ENCODE data around the gene TP53INP2. TPM values are rescaled to one million over a fixed set of nuclear protein-coding genes. Genes with fewer than 3 reads are reported as not detected.
"Not testable (repeated sequence)": the region's sequence is repeated elsewhere in the genome, so short reads cannot be mapped to it uniquely, and the experiment has no call there.

TP53INP2 gene
- total RNA-seq, 8 experiments from 2014 or later: 3.7 to 15.3 (median 11.0) TPM

DNA sequence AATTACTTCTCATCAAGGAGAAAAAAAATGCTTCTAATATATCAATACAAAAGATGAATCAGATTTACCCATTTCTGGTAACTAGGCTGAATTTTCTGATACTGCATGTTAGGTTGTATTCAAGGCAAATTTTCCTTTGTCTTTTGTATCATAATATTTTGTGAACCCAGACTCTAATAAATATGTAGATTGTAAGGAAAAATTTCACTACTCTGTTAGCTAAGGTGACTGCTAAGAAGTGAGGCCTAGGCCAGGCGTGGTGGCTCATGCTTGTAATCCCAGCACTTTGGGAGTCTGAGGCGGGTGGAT is 12.7 kb downstream of the TP53INP2 start:
- Histone ChIP-seq H3K4me3 (no peak overlapping the region), H3K4me1 (replicated peaks in 1 of 2) (peaks cover 0 to 6% of the 10 kb centered on the region in 2 donors), H3K27ac (no peak overlapping the region)
- 93 to 100% (median 100%) methylated on average over 1 to 2 of the region's 2 CpGs; no CpG with 5 or more reads in 6 of the 10 experiments for WGBS, 10 experiments
- ATAC-seq (replicated peaks in 6 of 8): no peak
- in situ Hi-C loops (cut with MboI; ENCODE audit: low pct_unique_long_range_greater_than_20kb in 2 of 9, low sequenced_read_pairs in 9 of 9, unreplicated experiment in 9 of 9): loop anchor here in 2 of 9 experiments (25.0 kb wide), 2 partner anchors 180 to 405 kb away; partner anchors contain the start of gene AHCY (in 1 of the 2)

DNA sequence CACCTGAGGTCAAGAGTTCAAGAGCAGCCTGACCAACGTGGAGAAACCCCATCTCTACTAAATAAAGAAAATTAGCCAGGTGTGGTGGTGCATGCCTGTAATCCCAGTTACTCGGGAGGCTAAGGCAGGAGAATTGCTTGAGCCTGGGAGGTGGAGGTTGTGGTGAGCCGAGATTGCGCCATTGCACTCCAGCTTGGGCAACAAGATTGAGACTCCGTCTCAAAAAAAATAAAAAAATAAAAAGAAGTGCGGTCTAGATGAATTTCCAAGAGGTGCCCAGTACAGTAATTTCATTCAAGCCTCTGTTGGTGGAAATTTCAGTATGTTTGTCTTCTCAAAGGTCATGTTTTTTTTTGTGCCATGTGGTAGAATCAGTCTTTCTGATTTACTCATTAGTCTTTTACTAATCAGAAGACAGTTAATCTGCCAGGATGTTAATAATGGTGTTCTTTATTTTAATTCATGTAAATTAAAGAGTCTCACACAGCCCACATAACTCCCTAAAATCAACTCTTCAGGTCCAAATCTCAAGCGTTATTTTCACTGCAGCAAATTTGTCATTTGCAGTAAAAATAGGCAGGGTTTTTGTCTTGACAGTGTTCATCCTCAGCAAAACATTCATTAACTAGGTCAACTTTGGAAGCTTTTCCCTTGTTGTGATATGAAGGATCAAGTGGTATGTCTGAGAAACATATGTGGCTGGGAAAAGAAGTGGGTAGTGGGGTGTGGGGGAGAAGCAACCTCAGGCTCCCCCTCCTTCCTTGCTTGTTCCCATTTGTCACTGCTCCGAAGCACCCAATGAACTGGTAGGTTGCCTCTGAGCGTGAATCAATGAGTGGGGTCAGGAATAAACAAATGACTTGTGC is 13.3 kb downstream of the TP53INP2 start:
- Histone ChIP-seq H3K27ac (no peak overlapping the region), H3K4me1 (replicated peaks in 1 of 2) (peaks cover 0 to 6% of the 10 kb centered on the region in 2 donors), H3K4me3 (no peak overlapping the region)
- in situ Hi-C loops (cut with MboI; ENCODE audit: low pct_unique_long_range_greater_than_20kb in 2 of 9, low sequenced_read_pairs in 9 of 9, unreplicated experiment in 9 of 9): loop anchor here in 2 of 9 experiments (25.0 kb wide), 2 partner anchors 180 to 405 kb away; partner anchors contain the start of gene AHCY (in 1 of the 2)
- no peak for ATAC-seq (replicated peaks in 6 of 8)
- WGBS, 10 experiments: 79 to 100% (median 95%) methylated on average over 1 to 9 of the region's 9 CpGs

DNA sequence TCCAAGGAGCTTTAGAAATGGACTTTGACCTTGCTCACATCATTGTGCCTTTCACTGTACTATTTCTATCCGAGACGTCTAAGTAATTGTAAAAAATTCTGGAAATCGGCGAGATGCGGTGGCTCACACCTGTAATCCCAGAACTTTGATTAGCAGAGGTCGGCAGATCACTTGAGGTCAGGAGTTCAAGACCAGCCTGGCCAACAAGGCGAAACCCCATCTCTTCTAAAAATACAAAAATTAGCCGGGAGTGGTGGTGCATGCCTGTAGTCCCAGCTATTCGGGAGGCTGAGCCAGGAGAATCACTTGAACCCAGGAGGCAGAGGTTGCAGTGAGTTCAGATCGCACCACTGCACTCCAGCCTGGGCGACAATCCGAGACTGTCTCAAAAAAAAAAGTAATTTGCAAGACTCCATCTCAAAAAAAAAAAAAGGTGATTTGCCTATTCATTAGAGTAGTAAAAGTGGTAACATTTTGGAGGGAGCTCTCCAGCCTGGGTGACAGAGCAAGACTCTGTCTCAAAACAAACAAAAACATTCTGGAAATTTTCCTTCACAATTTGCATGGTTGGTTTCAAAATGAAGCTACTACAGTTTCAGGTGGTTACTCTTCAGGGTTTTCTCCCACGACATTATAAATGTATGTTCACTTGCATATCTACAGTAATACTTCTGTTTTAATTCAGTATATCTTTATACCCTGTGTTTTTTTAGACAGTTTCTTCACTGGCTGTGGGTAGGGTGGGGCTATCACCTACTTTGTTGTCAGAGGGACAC is 15.3 kb downstream of the TP53INP2 start:
- ATAC-seq (replicated peaks in 6 of 8); H3K27ac ChIP-seq; H3K4me1 ChIP-seq (replicated peaks in 1 of 2); H3K4me3 ChIP-seq: not testable (repeated sequence)
- in situ Hi-C loops (cut with MboI; ENCODE audit: low pct_unique_long_range_greater_than_20kb in 2 of 9, low sequenced_read_pairs in 9 of 9, unreplicated experiment in 9 of 9): loop anchor here in 2 of 9 experiments (25.0 kb wide), 2 partner anchors 182 to 407 kb away; partner anchors contain the start of gene AHCY (in 1 of the 2)
- 87 to 100% (median 100%) methylated on average over 1 to 9 of the region's 13 CpGs; no CpG with 5 or more reads in 1 of the 10 experiments for WGBS, 10 experiments

DNA sequence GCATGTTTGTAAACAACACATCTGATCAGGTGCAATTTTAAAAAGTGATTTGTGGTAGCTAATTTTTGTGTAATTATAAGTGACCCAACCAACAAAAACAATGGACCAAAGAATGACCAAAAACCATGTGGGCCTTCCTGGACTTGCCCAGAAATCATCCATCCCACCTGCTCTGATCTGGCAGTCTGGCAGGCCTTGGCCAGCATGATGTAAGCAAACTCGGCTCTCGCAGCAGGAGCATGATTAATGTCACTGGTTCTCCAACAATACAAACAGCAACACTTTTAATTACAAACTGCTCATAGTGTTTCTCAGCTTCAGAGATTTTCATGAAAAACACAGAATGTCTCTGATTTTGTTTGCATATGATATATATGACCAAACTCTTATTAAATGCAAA is 16.1 kb downstream of the TP53INP2 start:
- WGBS, 10 experiments: 50 to 63% (median 56%) methylated on average over 2 of the region's 2 CpGs; no CpG with 5 or more reads in 7 of the 10 experiments
- Histone ChIP-seq H3K4me3 (no peak overlapping the region), H3K27ac (no peak overlapping the region), H3K4me1 (replicated peaks in 1 of 2) (peaks cover 0 to 6% of the 10 kb centered on the region in 2 donors)
- in situ Hi-C loops (cut with MboI; ENCODE audit: low pct_unique_long_range_greater_than_20kb in 2 of 9, low sequenced_read_pairs in 9 of 9, unreplicated experiment in 9 of 9): loop anchor here in 2 of 9 experiments (25.0 kb wide), 2 partner anchors 183 to 408 kb away; partner anchors contain the start of gene AHCY (in 1 of the 2)
- peak in 5 of 8 experiments; percentile 30 to 78 (median 54) for ATAC-seq (replicated peaks in 6 of 8)

DNA sequence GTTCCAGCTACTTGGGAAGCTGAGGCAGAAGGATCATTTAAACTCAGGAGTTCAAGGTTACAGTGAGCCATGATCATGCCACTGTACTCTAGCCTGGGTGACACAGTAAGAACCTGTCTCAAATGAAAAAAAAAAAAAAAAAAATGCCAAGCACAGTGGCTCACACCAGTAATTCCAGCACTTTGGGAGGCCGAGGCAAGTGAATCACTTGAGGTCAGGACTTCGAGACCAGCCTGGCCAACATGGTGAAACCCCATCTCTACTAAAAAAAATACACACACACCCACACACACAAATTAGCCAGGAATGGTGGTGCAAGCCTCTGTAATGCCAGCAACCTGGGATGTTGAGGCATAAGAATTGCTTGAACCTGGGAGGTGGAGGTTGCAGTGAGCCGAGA is 18.4 kb downstream of the TP53INP2 start:
- 90 to 100% (median 100%) methylated on average over 1 to 3 of the region's 3 CpGs; no CpG with 5 or more reads in 3 of the 10 experiments for WGBS, 10 experiments

DNA sequence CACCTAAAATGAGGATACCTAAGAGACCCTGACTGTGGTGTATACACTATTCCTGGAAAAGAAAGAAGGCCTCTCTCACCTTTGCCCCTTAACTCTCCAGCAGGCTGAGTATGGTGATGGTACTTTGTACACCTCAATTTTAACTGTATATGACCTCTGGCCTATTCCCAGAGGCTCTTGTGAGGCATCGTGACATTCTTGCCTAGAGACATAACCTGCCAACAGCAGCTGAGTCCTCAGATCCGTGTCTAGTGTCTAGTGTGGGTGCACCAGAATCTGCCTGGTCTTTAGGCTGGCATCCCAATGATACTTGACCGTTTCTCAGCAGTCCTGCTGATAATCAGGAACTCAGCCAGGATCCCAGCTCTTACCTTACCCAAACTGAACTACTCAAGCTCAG is 20.0 kb downstream of the TP53INP2 start:
- Histone ChIP-seq H3K27ac (no peak overlapping the region), H3K4me3 (no peak overlapping the region), H3K4me1 (replicated peaks in 1 of 2) (peaks cover 0 to 6% of the 10 kb centered on the region in 2 donors)
- 100% methylated on average over 1 to 2 of the region's 3 CpGs; no CpG with 5 or more reads in 6 of the 10 experiments for WGBS, 10 experiments
- in situ Hi-C loops (cut with MboI; ENCODE audit: low pct_unique_long_range_greater_than_20kb in 2 of 9, low sequenced_read_pairs in 9 of 9, unreplicated experiment in 9 of 9): loop anchor here in 2 of 9 experiments (25.0 kb wide), 2 partner anchors 187 to 412 kb away; partner anchors contain the start of gene AHCY (in 1 of the 2)
- ATAC-seq (replicated peaks in 6 of 8): no peak

More for the DNA sequence above, 18.4 kb downstream of the TP53INP2 start:
- H3K4me3 ChIP-seq; ATAC-seq (replicated peaks in 6 of 8); H3K4me1 ChIP-seq (replicated peaks in 1 of 2); H3K27ac ChIP-seq: not testable (repeated sequence)
- in situ Hi-C loops (cut with MboI; ENCODE audit: low pct_unique_long_range_greater_than_20kb in 2 of 9, low sequenced_read_pairs in 9 of 9, unreplicated experiment in 9 of 9): loop anchor here in 2 of 9 experiments (25.0 kb wide), 2 partner anchors 185 to 410 kb away; partner anchors contain the start of gene AHCY (in 1 of the 2)

DNA sequence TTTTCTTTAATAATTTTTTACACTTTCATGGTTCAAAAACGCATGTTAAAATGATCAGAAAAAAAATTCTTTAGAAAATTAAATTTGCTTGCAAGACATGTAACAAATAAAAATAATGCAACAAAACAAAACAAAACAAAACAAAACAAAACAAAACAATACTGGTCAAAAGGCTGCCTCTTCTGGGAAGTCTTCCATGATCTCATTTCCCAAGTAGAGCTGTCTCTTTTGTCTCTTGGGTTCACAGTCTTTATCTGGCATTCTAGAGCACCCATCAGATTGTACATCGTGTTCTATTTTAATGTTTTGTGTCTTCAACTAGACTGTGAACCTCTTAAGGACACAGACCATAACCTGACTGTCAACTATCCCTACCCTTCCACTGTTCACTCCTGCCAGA is 25.3 kb downstream of the TP53INP2 start:
- Histone ChIP-seq H3K4me3 (no peak overlapping the region), H3K4me1 (replicated peaks in 1 of 2) (no peaks in the 10 kb centered on the region), H3K27ac (no peak overlapping the region)
- WGBS, 10 experiments: 83 to 100% (median 94%) methylated on average over 1 to 2 of the region's 2 CpGs
- no peak for ATAC-seq (replicated peaks in 6 of 8)
- in situ Hi-C loops (cut with MboI; ENCODE audit: low pct_unique_long_range_greater_than_20kb in 2 of 9, low sequenced_read_pairs in 9 of 9, unreplicated experiment in 9 of 9): no loop called here

DNA sequence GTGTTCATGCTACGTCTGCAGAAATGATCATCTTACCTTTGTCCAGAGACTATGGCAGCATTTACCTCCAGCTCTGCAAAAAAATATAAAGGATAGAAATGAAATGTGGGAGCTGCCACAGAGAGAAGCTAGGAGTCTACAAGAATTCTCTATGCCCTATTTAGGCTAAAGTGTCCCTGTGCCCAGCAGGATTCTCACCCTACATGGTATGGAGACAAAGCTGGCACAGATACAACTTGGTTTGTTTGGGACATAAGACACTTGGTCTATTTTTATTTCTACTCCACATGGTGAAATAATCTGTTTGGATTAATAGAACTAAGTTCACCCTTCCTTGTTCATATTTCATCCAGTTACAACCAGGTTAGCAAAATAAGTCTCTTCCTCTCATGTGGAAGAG is 28.4 kb downstream of the TP53INP2 start:
- 83 to 100% (median 100%) methylated on average over 1 of the region's 1 CpG; no CpG with 5 or more reads in 4 of the 10 experiments for WGBS, 10 experiments
- H3K27ac ChIP-seq: no peak overlapping the region
- in situ Hi-C loops (cut with MboI; ENCODE audit: low pct_unique_long_range_greater_than_20kb in 2 of 9, low sequenced_read_pairs in 9 of 9, unreplicated experiment in 9 of 9): no loop called here
- ATAC-seq (replicated peaks in 6 of 8): no peak
- no peak overlapping the region for H3K4me3 ChIP-seq
- no peaks in the 10 kb centered on the region for H3K4me1 ChIP-seq (replicated peaks in 1 of 2)

DNA sequence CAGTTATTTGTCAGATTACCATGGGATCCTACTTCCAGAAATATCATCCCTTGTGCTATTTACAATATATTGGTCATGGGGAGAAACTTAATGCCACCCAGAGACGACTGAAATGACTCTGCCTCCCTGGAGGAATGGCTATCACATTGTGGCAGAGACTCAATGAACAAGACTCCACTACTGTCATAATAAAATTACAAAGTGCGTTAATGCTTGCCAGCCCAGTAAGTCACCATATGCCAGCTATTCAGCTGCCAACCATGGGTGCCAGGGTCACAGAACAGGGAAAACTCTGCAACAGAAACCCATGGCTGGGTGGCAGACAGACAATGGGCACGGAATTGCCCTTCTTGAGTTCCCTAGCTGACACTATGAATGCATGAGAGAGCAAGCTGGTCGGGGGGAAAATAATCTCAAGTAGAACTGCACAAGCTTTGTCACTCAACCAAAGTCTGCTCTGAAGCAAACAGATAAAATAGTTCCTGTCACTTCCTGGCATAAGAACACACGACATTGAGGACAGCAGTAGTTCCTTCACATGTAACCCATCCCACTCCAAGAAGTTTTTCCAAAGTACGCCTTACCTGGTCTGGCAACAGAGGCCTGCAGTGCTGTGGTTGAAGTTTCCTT is 32.1 kb downstream of the TP53INP2 start:
- H3K4me1 ChIP-seq (replicated peaks in 1 of 2): no peaks in the 10 kb centered on the region
- no peak for ATAC-seq (replicated peaks in 6 of 8)
- WGBS, 10 experiments: 41 to 89% (median 83%) methylated on average over 2 to 6 of the region's 6 CpGs; no CpG with 5 or more reads in 2 of the 10 experiments
- H3K4me3 ChIP-seq: no peak overlapping the region
- H3K27ac ChIP-seq: no peak overlapping the region
- in situ Hi-C loops (cut with MboI; ENCODE audit: low pct_unique_long_range_greater_than_20kb in 2 of 9, low sequenced_read_pairs in 9 of 9, unreplicated experiment in 9 of 9): no loop called here

DNA sequence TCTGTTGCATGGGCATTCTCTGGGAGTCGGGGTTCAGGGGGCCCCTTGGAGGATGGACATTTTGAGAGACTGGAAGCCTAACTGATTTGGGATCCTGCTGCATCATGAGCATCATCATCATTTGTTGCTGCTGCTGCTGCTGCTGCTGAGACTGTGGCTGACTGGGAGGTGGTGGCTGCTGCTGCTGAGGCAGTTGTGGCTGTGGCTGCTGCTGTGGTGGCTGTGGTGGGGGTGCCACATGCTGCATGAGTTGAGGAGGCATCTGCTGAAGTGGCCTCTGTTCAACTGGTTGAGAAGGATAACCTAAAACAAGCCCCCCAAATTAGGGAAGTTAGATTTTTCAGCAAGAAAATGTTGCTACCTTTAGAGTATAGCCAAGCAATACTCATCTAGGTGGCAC is 38.9 kb downstream of the TP53INP2 start:
- no peak overlapping the region for H3K4me3 ChIP-seq
- ATAC-seq (replicated peaks in 6 of 8): no peak
- H3K4me1 ChIP-seq (replicated peaks in 1 of 2): no peaks in the 10 kb centered on the region
- WGBS, 10 experiments: 67 to 100% (median 100%) methylated on average over 1 of the region's 1 CpG; no CpG with 5 or more reads in 7 of the 10 experiments
- no peak overlapping the region for H3K27ac ChIP-seq
- in situ Hi-C loops (cut with MboI; ENCODE audit: low pct_unique_long_range_greater_than_20kb in 2 of 9, low sequenced_read_pairs in 9 of 9, unreplicated experiment in 9 of 9): no loop called here

DNA sequence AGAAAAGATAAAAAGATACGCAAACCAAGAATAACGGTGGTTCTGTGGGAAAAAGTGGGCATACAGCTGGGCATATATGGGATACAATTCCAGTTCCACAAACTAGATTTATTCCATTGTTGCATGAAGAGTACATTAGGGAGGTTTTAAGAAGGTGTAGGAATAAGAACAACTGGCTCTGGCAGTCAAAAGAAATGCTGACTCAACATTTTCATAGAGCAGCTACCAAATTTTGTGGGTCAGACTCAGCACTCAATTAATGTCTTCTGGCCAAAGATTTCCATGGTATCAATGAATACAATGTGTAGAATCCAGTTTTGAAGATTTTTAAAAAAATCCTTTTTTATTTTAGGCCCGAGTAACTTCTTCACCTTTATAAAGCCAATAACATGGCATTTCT is 40.2 kb downstream of the TP53INP2 start:
- WGBS, 10 experiments: 67 to 100% (median 88%) methylated on average over 1 to 3 of the region's 3 CpGs
- in situ Hi-C loops (cut with MboI; ENCODE audit: low pct_unique_long_range_greater_than_20kb in 2 of 9, low sequenced_read_pairs in 9 of 9, unreplicated experiment in 9 of 9): no loop called here
- no peak overlapping the region for H3K27ac ChIP-seq
- H3K4me1 ChIP-seq (replicated peaks in 1 of 2): no peaks in the 10 kb centered on the region
- no peak for ATAC-seq (replicated peaks in 6 of 8)
- H3K4me3 ChIP-seq: no peak overlapping the region

DNA sequence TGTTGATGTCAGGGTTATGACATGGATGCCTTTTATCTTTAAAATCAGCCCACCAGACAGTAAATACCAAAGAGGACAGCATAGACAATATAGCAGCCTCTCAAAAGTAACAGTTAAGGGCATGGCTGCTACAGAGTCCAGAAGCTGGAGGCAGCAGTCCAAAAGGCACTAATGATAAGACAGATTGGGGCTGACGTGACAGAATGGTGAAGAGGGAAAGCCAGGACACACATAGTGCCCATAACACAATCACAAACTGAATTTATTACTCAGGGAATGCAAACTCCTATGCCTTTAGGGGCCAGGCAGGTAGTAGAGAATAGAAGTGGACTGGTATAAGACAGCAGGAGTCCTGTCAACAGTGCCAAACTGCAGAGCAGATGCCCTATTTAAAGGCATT is 40.7 kb downstream of the TP53INP2 start:
- Histone ChIP-seq H3K4me1 (replicated peaks in 1 of 2) (no peaks in the 10 kb centered on the region), H3K27ac (no peak overlapping the region), H3K4me3 (no peak overlapping the region)
- in situ Hi-C loops (cut with MboI; ENCODE audit: low pct_unique_long_range_greater_than_20kb in 2 of 9, low sequenced_read_pairs in 9 of 9, unreplicated experiment in 9 of 9): no loop called here
- 78 to 100% (median 100%) methylated on average over 1 of the region's 1 CpG; no CpG with 5 or more reads in 5 of the 10 experiments for WGBS, 10 experiments
- no peak for ATAC-seq (replicated peaks in 6 of 8)

Data from motor neuron (in vitro differentiated cells).